Activated CD8-positive, alpha-beta memory T cell treated with anti-CD3 and anti-CD28 coated beads, Interleukin-2, amount 50 U/mL, for 1 hour (primary cell): Measurements from ENCODE around the gene CDH16.

Experiments used
- DNase-seq: peaks from one replicate; pipeline ENCODE4 v3.0.0-alpha.2; 2020; ENCODE audit errors: extremely low read depth

CDH16 gene

GRCh38 chr16:66895999-66896398, 22.7 kb downstream of the CDH16 start:
- no peak for DNase-seq

- no peak for DNase-seq
Observed at GRCh38 chr16:66895689-66895979, 23.1 kb downstream of the CDH16 start.

GRCh38 chr16:66894948-66895688, 23.6 kb downstream of the CDH16 start:
- no peak for DNase-seq

GRCh38 chr16:66894055-66894454, 24.6 kb downstream of the CDH16 start:
- DNase-seq, result no peak

GRCh38 chr16:66891797-66892196, 26.9 kb downstream of the CDH16 start:
- no peak for DNase-seq

- DNase-seq, result no peak
Observed at GRCh38 chr16:66891360-66891759, 27.3 kb downstream of the CDH16 start.

- DNase-seq, result no peak
Observed at GRCh38 chr16:66890799-66891198, 27.9 kb downstream of the CDH16 start.

GRCh38 chr16:66889622-66890021, 29.1 kb downstream of the CDH16 start:
- DNase-seq, result no peak

GRCh38 chr16:66888647-66889615, 29.8 kb downstream of the CDH16 start:
- no peak for DNase-seq

- DNase-seq, result no peak
Observed at GRCh38 chr16:66886914-66887313, 31.8 kb downstream of the CDH16 start.

- DNase-seq, result no peak
Observed at GRCh38 chr16:66886321-66886720, 32.4 kb downstream of the CDH16 start.

GRCh38 chr16:66885491-66885890, 33.2 kb downstream of the CDH16 start:
- no peak for DNase-seq

- DNase-seq, result no peak
Observed at GRCh38 chr16:66882702-66883101, 36.0 kb downstream of the CDH16 start.

- DNase-seq, result no peak
Observed at GRCh38 chr16:66881964-66882508, 36.6 kb downstream of the CDH16 start.

GRCh38 chr16:66881560-66881959, 37.1 kb downstream of the CDH16 start:
- DNase-seq, result no peak

GRCh38 chr16:66881014-66881417, 37.7 kb downstream of the CDH16 start:
- no peak for DNase-seq

- peak; percentile 69 for DNase-seq
Observed at GRCh38 chr16:66880288-66881013, 38.2 kb downstream of the CDH16 start, which contains the start of gene PDP2. TSS of gene PDP2 (plus strand) at chr16:66880515. CDS start at chr16:66884285, 3,770 bp downstream.

- DNase-seq, result no peak
Observed at GRCh38 chr16:66878067-66878466, 40.6 kb downstream of the CDH16 start.

- no peak for DNase-seq
Observed at GRCh38 chr16:66874079-66874775, 44.5 kb downstream of the CDH16 start.

GRCh38 chr16:66873685-66874055, 45.0 kb downstream of the CDH16 start:
- no peak for DNase-seq

GRCh38 chr16:66872943-66873684, 45.6 kb downstream of the CDH16 start:
- peak; percentile 68 for DNase-seq
